MM.1S (cell line): ENCODE results near the gene EIF2S2.

Experiments used
- CTCF ChIP-seq: fragments of 300-600 bp; sonication (generic); IDR thresholded peaks from 2 replicates; pipeline ENCODE4 v1.5.1; 2016; ENCODE audit warnings: antibody characterized with exemption, low read length, mixed read lengths
- EZH2 ChIP-seq: fragments of 300-600 bp; sonication (generic); optimal IDR thresholded peaks from 2 replicates; pipeline ENCODE3; 2017; ENCODE audit warnings: low read depth, mild to moderate bottlenecking, antibody characterized with exemption, low read length, mixed read lengths

DNA sequence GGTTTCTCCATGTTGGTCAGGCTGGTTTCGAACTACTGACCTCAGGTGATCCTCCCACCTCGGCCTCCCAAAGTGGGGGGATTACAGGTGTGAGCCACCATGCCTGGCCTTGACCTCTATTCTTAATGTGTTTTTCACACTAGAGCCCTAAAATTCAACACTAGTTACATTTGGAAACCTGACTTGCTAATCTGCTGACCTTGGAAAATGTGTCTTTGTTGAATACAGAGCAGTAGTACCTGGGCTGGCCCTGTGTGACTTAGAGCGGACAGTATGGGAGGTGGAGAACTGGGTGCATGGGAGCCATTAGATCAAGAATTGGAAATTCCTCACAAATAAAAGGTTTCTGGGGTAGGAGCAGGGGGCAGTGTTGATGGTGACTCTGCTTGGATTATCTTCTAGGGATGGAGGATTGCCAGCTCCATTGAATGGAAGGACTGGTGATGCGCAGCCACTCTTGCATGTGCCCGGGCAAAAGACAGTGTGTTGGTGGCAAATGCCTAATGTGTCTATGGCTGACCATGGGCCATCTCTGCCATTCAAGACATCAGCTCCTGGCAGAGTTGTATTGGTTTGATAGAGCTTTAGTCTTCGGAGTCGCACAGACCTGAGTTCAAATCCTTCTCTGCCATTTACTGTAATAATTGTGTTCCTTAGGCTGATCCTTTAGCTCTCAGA lies 64.9 kb downstream of the EIF2S2 start:
- TF ChIP-seq EZH2 (no peak), CTCF (no peak)
